HG02840 (cell line): ENCODE data around the gene GTF2H4.

Experiments used
- ATAC-seq: cut with Tn5 transposase; IDR thresholded peaks from one replicate; pipeline ENCODE4 v1.9.1; 2021; ENCODE audit warnings: mild to moderate bottlenecking, moderate library complexity, moderate number of reproducible peaks; ENCODE audit not compliant: unreplicated experiment, low FRiP score

Gene GTF2H4

GRCh38 chr6:30882204-30882758 is 25.7 kb upstream of the GTF2H4 start:
- ATAC-seq: no peak

GRCh38 chr6:30882759-30883684 is 25.0 kb upstream of the GTF2H4 start:
- ATAC-seq: no peak

- no peak for ATAC-seq
Measured at GRCh38 chr6:30883685-30884520, 24.1 kb upstream of the GTF2H4 start, which contains the start of gene DDR1. Gene DDR1 (plus strand): TSS chr6:30884519. CDS start chr6:30888730, 4,211 bp downstream.

DNA sequence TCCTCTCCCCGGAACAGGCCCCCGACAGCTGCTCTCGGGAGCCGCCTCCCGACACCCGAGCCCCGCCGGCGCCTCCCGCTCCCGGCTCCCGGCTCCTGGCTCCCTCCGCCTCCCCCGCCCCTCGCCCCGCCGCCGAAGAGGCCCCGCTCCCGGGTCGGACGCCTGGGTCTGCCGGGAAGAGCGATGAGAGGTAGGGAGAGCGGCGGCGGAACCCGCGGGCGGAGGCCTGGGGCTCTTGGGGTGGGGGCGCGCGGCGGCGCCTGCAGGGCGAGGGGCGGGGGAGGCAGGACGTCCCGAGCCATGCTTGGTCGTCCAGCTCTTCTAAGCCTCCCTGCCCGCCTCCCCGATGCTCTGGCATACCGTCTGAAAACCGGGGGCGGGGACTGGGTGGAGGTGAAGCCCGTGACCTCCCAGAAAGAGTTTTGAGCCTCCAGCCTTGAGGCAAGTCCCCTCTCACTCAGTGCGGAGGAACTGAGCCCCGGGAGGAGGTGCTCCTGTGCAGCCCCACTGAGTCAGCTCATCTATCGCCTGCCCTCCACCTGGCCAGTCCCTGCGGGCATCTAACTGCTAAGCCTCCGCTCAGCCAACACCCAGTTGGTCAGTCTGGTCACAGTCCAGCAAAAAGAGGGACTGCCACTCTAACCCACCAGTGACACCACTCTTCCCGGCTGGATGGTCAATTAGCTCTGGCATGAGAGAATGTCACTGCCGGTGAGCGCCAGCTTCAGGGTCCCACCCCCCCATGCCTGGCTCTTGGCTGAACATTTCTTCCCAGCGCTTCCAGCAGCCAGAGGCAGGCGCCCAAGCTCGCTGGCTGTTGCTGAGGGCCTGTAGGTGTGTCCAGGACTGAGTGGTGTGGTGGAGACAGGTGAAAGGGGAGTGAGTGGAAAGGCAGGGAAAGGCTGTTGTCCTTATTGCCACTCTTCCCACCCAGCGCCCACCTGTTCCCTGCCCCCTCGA is 23.2 kb upstream of the GTF2H4 start:
- ATAC-seq: no peak

GRCh38 chr6:30885481-30885998 is 22.5 kb upstream of the GTF2H4 start:
- ATAC-seq: no peak

DNA sequence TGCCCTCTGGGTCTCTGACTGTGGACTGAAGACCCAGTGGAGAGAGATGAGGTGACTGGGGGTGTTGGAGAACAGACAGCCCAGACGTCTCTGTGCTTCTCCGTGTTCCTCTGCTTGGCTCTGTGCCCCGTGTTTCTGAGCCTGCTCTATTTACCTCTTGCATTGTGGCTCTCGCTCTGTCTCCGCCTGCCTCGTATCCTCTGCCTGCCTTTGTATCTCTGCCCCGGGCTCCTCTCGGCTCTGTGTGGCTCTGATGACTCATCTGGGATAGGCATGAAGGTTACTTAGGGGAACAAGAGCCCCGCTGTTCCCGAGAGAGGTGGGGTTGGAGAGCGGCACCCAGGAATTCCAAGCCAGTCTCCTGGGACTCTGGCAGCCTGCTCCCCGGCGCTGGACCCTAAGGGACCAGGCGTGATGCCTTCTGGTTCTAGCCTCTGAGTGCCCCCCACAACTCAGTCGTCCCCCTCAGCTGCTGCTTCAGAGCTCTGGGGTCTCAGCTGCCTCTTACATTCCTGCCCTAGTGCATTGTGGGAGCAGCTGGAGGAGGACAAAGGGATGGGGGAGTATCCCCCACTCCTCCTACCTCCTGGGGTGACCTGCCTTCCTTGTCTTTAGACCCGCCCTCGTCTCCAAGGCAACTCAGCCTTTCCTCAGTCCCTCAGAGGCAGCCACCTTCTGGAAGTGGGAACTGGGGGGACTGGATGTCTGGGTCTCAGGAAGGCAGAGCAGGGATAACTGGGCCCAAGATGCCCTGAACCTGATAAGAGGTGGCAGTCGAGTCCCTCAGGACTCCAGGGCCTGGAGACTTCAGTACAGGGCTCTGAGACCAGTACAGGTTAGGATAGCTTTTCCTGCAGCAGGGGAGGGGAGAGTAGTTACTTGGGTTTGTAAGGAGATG is 21.8 kb upstream of the GTF2H4 start:
- no peak for ATAC-seq

- ATAC-seq: no peak
Measured at GRCh38 chr6:30886897-30887255, 21.1 kb upstream of the GTF2H4 start.

DNA sequence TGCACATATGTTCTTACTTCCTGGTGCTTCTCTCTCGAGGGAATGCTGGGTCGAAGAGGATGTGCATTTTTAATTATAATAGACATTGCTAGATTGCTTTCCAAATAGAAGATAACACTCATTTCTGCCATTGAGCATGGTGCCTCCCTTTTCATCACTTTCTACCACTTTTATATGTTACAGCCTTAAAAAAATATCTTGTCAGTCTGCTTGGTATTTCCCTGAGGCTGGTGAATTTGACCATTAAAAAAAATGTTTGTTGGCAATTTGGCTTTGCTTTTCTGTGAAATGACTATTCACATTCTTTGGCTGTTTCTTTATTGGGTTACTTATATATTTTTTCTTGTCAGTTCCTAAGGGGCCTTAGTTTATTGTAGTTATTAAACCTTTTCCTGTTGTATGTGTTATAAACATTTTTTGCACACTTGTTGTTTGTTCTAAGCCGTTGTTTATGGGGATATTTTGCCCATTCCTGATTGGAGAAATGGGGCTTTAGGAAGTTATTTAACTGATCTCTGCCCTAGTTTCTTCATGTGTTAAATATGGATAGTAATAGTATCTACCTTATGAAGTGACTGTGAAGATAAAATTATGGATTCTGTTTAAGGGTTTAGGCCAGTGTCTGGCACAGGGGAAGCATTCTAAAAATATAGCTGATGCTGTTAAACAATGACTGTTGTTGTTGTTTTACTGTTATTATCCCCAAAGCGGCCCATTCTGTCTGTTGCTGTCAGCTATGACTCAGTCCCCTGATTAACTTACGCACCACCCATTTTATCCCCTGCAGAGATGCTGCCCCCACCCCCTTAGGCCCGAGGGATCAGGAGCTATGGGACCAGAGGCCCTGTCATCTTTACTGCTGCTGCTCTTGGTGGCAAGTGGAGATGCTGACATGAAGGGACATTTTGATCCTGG is 19.8 kb upstream of the GTF2H4 start:
- ATAC-seq: no peak

GRCh38 chr6:30888816-30889495 is 19.1 kb upstream of the GTF2H4 start:
- ATAC-seq: no peak

GRCh38 chr6:30889496-30889885 is 18.5 kb upstream of the GTF2H4 start:
- ATAC-seq: no peak

- no peak for ATAC-seq
Measured at GRCh38 chr6:30889921-30890645, 17.9 kb upstream of the GTF2H4 start.

- no peak for ATAC-seq
Measured at GRCh38 chr6:30890646-30891449, 17.2 kb upstream of the GTF2H4 start.

DNA sequence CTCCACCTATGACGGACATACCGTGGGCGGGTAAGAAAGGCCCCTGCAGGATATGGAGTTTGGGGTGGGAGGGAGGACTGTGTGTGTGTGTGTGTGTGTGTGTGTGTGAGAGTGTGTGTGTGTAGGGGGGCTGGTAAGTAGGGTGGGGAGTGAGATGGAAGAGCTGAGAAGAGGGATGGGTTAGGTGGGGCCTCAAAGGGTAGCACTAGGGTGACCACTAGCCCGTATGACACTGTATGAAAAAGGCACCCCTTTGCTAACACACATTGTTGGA is 16.6 kb upstream of the GTF2H4 start:
- no peak for ATAC-seq

DNA sequence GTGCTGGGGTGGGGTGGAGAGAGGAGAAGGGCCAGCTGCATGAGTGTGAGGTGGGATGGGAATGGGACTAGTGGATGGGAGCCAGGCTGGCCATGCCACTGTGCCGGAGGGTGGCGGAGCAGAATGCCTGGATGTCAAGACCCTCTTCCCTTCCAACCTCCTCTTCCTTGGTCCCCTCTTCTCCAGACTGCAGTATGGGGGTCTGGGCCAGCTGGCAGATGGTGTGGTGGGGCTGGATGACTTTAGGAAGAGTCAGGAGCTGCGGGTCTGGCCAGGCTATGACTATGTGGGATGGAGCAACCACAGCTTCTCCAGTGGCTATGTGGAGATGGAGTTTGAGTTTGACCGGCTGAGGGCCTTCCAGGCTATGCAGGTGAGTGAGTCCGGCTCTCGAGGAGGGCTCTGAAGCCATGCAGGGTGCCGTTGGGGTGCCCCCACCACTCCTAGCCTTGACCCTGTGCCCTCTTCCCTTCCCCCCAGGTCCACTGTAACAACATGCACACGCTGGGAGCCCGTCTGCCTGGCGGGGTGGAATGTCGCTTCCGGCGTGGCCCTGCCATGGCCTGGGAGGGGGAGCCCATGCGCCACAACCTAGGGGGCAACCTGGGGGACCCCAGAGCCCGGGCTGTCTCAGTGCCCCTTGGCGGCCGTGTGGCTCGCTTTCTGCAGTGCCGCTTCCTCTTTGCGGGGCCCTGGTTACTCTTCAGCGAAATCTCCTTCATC is 16.0 kb upstream of the GTF2H4 start:
- ATAC-seq: no peak

DNA sequence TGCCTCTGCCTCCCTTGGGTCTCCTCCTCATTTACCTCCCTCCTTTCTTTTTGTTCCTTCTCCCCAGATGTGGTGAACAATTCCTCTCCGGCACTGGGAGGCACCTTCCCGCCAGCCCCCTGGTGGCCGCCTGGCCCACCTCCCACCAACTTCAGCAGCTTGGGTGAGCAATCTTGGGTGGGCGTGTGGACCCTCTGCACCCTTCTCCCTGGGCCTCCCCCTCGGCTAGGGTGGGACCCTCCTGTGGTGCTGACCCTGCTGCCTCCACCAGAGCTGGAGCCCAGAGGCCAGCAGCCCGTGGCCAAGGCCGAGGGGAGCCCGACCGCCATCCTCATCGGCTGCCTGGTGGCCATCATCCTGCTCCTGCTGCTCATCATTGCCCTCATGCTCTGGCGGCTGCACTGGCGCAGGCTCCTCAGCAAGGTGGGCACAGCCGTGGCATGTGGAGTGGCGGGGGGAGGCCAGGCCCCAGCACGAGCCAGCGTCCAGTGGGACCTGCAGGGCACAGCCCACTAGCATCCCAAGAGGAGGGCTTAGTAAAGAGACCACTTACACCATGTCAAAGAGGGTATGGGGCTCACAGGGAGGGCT is 14.9 kb upstream of the GTF2H4 start:
- ATAC-seq: no peak
